Activated T-cell treated with anti-CD3 and anti-CD28 coated beads for 1 hour (primary cell): ENCODE measurements around the gene CST1.

Source experiments
- DNase-seq: peaks from one replicate; pipeline ENCODE4 v3.0.0-alpha.2; 2020; ENCODE audit warnings: low read depth

CST1 gene

GRCh38 chr20:23705895-23706294 is 44.8 kb downstream of the CST1 start:
- DNase-seq, result no peak

- DNase-seq, result no peak
These were observed 48.7 kb downstream of the CST1 start for GRCh38 chr20:23702021-23702420.

GRCh38 chr20:23700931-23701330 is 49.8 kb downstream of the CST1 start:
- DNase-seq, result no peak

GRCh38 chr20:23697947-23698346 is 52.8 kb downstream of the CST1 start:
- DNase-seq, result no peak
